Measurements from ENCODE around the gene HLA-DOB.

DNA sequence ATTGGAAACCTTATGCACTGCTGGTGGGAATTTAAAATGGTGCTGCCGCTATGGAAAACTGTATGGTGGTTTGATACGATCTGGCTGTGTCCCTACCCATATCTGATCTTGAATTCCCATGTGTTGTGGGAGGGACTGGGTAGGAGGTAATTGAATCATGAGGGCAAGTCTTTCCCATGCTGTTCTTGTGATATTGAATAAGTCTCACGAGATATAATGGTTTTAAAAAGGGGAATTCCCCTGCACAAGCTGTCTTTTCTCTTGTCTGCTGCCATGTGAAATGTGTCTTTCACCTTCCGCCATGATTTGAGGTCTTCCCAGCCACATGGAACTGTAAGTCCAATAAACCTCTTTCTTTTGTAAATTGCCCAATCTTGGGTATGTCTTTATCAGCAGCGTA is 16.9 kb upstream of the HLA-DOB start:
- TF ChIP-seq, protein P1, sequence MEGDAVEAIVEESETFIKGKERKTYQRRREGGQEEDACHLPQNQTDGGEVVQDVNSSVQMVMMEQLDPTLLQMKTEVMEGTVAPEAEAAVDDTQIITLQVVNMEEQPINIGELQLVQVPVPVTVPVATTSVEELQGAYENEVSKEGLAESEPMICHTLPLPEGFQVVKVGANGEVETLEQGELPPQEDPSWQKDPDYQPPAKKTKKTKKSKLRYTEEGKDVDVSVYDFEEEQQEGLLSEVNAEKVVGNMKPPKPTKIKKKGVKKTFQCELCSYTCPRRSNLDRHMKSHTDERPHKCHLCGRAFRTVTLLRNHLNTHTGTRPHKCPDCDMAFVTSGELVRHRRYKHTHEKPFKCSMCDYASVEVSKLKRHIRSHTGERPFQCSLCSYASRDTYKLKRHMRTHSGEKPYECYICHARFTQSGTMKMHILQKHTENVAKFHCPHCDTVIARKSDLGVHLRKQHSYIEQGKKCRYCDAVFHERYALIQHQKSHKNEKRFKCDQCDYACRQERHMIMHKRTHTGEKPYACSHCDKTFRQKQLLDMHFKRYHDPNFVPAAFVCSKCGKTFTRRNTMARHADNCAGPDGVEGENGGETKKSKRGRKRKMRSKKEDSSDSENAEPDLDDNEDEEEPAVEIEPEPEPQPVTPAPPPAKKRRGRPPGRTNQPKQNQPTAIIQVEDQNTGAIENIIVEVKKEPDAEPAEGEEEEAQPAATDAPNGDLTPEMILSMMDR (conservative IDR thresholded peaks at IDR 0.05 in 1 of 2, IDR thresholded peaks at IDR 0.05 in 1 of 2; ENCODE audit: low read depth in 1 of 2, low read length in 2 of 2): no peak
- TF ChIP-seq EZH2 (IDR thresholded peaks at IDR 0.05; ENCODE audit: low read length, missing control alignments): no peak
